Measurements from ENCODE around the gene CFAP65.

CFAP65 gene, protein sequence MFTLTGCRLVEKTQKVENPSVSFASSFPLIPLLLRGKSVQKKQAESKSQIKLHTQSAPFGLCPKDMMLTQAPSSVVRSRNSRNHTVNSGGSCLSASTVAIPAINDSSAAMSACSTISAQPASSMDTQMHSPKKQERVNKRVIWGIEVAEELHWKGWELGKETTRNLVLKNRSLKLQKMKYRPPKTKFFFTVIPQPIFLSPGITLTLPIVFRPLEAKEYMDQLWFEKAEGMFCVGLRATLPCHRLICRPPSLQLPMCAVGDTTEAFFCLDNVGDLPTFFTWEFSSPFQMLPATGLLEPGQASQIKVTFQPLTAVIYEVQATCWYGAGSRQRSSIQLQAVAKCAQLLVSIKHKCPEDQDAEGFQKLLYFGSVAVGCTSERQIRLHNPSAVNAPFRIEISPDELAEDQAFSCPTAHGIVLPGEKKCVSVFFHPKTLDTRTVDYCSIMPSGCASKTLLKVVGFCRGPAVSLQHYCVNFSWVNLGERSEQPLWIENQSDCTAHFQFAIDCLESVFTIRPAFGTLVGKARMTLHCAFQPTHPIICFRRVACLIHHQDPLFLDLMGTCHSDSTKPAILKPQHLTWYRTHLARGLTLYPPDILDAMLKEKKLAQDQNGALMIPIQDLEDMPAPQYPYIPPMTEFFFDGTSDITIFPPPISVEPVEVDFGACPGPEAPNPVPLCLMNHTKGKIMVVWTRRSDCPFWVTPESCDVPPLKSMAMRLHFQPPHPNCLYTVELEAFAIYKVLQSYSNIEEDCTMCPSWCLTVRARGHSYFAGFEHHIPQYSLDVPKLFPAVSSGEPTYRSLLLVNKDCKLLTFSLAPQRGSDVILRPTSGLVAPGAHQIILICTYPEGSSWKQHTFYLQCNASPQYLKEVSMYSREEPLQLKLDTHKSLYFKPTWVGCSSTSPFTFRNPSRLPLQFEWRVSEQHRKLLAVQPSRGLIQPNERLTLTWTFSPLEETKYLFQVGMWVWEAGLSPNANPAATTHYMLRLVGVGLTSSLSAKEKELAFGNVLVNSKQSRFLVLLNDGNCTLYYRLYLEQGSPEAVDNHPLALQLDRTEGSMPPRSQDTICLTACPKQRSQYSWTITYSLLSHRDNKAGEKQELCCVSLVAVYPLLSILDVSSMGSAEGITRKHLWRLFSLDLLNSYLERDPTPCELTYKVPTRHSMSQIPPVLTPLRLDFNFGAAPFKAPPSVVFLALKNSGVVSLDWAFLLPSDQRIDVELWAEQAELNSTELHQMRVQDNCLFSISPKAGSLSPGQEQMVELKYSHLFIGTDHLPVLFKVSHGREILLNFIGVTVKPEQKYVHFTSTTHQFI (N-terminal part only)
- 0 reads per million in 3 donors for total RNA-seq

DNA sequence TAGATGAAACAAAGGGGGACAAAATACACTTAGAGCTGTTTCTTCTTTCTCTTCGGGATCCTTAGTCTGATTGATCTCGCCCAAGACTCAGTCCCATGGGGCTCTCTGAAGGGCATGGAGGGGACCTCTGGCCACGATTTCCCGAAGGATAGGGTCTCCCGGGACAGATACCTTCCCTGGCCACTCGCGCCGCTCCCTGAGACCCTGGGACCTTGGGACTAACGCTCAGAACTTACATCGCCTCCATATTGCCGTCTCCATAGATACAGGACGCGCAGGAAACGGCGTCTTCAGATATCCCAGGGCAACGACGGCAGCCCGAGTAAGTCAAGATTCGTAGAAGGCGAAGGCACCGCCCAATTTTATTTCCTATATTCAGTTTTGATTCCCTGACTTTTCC lies at the start of gene CFAP65:
TSS of gene CFAP65 (minus strand) at position 265 of the 400 bp plus-strand sequence. CDS start 2,468 bp downstream, outside the sequence.
- H3K27me3 ChIP-seq (replicated peaks; ENCODE audit: control insufficient read depth, insufficient read depth, low read length, poor library complexity, severe bottlenecking), result peaks cover 25% of the 10 kb centered on the region
- H3K36me3 ChIP-seq (ENCODE audit: control insufficient read depth, insufficient read depth, low read length), result no peaks in the 10 kb centered on the region
- H3K27ac ChIP-seq (ENCODE audit: insufficient read depth, low read length, poor library complexity, severe bottlenecking), result no peak within 1 kb of the TSS
- H3K4me3 ChIP-seq (ENCODE audit: insufficient read depth, low read depth, low read length, poor library complexity, severe bottlenecking), result peak within 1 kb of the TSS; percentile 28
- no peaks in the 10 kb centered on the region for H3K9me3 ChIP-seq (ENCODE audit: control insufficient read depth, low read length)
- no peak for DNase-seq
- H3K4me1 ChIP-seq (ENCODE audit: control insufficient read depth, insufficient read depth, low read length, poor library complexity, severe bottlenecking), result peaks cover 4% of the 10 kb centered on the region

DNA sequence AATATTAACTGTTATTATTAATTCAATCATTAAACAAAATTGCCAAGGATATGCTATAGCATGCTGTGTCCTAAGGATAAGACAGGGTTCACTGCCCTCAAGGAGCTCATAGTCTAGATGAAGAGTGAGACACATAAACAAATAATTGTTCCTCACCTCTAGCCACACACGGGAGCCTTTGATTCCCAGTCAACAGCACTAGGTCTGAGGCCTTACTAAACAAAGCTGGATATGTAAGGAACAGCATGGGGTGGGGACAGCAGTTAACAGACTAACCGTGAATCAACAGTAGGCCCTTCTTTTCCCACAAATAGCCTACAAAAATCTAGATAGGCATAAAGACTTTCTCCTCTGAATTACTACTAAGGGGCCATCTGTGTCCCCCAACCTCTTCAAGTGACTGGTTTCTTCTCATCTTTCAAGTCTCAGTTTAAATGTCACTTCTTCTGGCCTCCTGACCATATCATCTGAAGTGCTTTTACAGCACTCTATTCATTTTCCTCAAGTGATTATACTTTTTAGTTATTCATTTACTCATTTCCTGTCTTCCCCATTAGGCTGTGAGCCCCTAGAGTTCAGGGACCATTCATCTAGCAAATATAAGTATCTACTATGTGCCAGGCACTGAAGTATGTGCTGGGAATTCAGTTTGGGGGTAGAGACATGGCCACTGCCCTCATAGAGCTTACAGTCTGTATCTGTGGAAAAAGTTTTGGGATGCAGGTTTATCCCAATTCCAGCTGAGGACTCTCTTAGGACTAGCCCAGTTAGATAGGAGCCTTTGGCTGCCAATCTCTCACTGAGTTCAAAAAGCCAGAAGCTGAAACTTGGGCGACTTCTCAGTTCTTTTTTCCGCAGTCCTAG lies 49.4 kb upstream of the CFAP65 start:
- no peak overlapping the region for H3K27ac ChIP-seq (ENCODE audit: insufficient read depth, low read length, poor library complexity, severe bottlenecking)
- no peak for DNase-seq
- no peak overlapping the region for H3K4me3 ChIP-seq (ENCODE audit: insufficient read depth, low read depth, low read length, poor library complexity, severe bottlenecking)
- no peaks in the 10 kb centered on the region for H3K36me3 ChIP-seq (ENCODE audit: control insufficient read depth, insufficient read depth, low read length)
- no peaks in the 10 kb centered on the region for H3K9me3 ChIP-seq (ENCODE audit: control insufficient read depth, low read length)
- no peaks in the 10 kb centered on the region for H3K27me3 ChIP-seq (replicated peaks; ENCODE audit: control insufficient read depth, insufficient read depth, low read length, poor library complexity, severe bottlenecking)
- H3K4me1 ChIP-seq (ENCODE audit: control insufficient read depth, insufficient read depth, low read length, poor library complexity, severe bottlenecking), result no peaks in the 10 kb centered on the region

DNA sequence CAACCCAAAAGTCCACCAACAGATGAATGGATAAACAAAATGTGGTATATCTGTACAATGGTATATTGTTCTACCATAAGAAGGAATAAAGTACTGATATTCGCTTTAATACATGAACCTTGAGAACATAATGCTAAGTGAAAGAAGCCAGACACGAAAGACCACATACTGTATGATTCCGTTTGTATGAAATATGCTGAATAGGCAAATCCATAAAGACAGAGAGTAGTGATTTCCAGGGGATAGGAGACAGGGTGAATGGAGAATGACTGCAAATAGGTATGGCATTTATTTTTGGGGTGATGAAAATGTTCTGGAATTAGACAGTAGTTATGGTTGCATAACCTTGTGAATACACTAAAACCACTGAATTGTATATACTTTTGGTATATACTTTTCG lies 48.0 kb upstream of the CFAP65 start:
- Histone ChIP-seq H3K27ac (ENCODE audit: insufficient read depth, low read length, poor library complexity, severe bottlenecking) (no peak overlapping the region), H3K4me1 (ENCODE audit: control insufficient read depth, insufficient read depth, low read length, poor library complexity, severe bottlenecking) (no peaks in the 10 kb centered on the region)

DNA sequence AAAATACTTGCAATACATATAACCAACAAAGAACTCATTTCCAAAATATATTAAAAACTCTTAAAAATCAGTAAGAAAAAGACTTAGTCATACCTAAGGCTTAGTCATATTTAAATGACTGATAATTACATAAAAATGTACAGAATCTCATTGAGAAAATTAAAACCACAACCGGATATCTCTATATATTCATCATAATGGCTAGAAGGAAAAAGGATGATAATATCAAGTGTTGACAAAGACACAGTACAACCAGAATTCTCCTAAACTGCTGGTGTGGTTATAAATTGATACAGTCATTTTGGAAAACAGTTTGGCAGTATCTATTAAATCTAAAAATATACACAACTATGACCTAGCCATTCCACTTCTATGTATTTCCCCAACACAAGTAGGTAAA lies 46.5 kb upstream of the CFAP65 start:
- Histone ChIP-seq H3K36me3 (ENCODE audit: control insufficient read depth, insufficient read depth, low read length) (no peaks in the 10 kb centered on the region), H3K27me3 (replicated peaks; ENCODE audit: control insufficient read depth, insufficient read depth, low read length, poor library complexity, severe bottlenecking) (no peaks in the 10 kb centered on the region), H3K9me3 (ENCODE audit: control insufficient read depth, low read length) (no peaks in the 10 kb centered on the region), H3K4me1 (ENCODE audit: control insufficient read depth, insufficient read depth, low read length, poor library complexity, severe bottlenecking) (no peaks in the 10 kb centered on the region), H3K27ac (ENCODE audit: insufficient read depth, low read length, poor library complexity, severe bottlenecking) (no peak overlapping the region), H3K4me3 (ENCODE audit: insufficient read depth, low read depth, low read length, poor library complexity, severe bottlenecking) (no peak overlapping the region)
- no peak for DNase-seq

More for the DNA sequence above, 48.0 kb upstream of the CFAP65 start:
- Histone ChIP-seq H3K36me3 (ENCODE audit: control insufficient read depth, insufficient read depth, low read length) (no peaks in the 10 kb centered on the region), H3K9me3 (ENCODE audit: control insufficient read depth, low read length) (no peaks in the 10 kb centered on the region), H3K4me3 (ENCODE audit: insufficient read depth, low read depth, low read length, poor library complexity, severe bottlenecking) (no peak overlapping the region), H3K27me3 (replicated peaks; ENCODE audit: control insufficient read depth, insufficient read depth, low read length, poor library complexity, severe bottlenecking) (no peaks in the 10 kb centered on the region)
- no peak for DNase-seq

DNA sequence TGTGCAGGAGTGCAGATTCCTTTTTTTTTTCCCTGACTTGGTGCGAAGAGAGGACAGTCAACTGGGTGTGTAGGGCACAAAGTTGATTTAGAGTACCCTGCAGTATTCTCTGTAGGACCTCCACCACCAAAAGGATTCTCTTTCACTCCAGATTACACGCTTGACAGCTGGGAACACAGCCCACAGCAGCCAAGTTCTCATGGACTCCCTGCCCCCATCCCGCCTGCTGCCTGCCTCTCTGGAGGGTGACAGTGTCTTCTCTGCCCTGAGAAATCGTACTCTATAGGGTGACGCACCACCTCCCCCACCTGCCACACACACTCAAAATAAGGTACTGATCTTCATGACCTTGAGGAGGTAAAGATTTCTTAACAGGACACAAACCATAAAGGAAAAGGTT lies 46.0 kb upstream of the CFAP65 start:
- DNase-seq, result no peak
- Histone ChIP-seq H3K27me3 (replicated peaks; ENCODE audit: control insufficient read depth, insufficient read depth, low read length, poor library complexity, severe bottlenecking) (no peaks in the 10 kb centered on the region), H3K9me3 (ENCODE audit: control insufficient read depth, low read length) (no peaks in the 10 kb centered on the region), H3K27ac (ENCODE audit: insufficient read depth, low read length, poor library complexity, severe bottlenecking) (no peak overlapping the region), H3K4me3 (ENCODE audit: insufficient read depth, low read depth, low read length, poor library complexity, severe bottlenecking) (no peak overlapping the region), H3K4me1 (ENCODE audit: control insufficient read depth, insufficient read depth, low read length, poor library complexity, severe bottlenecking) (no peaks in the 10 kb centered on the region), H3K36me3 (ENCODE audit: control insufficient read depth, insufficient read depth, low read length) (no peaks in the 10 kb centered on the region)

DNA sequence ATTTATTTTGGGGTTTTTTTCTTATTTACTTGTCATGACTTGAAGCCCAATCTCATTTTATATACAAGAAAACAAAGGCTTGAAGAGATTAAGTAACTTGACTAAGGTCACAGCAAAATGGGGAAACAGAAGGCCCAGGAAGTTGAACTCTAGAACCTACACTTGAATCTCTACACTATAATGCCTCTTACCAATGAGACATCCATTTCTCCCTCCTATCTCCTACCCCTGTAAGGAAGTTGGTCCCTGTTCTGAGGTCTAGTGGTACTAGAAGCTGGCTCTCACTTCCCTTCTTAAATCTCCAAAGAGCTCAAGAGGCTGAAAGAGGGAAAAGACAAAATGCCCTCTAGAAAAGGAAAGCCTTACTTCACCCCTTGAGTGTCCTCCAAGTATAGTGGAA lies 44.9 kb upstream of the CFAP65 start:
- Histone ChIP-seq H3K36me3 (ENCODE audit: control insufficient read depth, insufficient read depth, low read length) (no peaks in the 10 kb centered on the region), H3K4me3 (ENCODE audit: insufficient read depth, low read depth, low read length, poor library complexity, severe bottlenecking) (no peak overlapping the region), H3K9me3 (ENCODE audit: control insufficient read depth, low read length) (no peaks in the 10 kb centered on the region), H3K27me3 (replicated peaks; ENCODE audit: control insufficient read depth, insufficient read depth, low read length, poor library complexity, severe bottlenecking) (no peaks in the 10 kb centered on the region), H3K4me1 (ENCODE audit: control insufficient read depth, insufficient read depth, low read length, poor library complexity, severe bottlenecking) (no peaks in the 10 kb centered on the region), H3K27ac (ENCODE audit: insufficient read depth, low read length, poor library complexity, severe bottlenecking) (no peak overlapping the region)
- no peak for DNase-seq

DNA sequence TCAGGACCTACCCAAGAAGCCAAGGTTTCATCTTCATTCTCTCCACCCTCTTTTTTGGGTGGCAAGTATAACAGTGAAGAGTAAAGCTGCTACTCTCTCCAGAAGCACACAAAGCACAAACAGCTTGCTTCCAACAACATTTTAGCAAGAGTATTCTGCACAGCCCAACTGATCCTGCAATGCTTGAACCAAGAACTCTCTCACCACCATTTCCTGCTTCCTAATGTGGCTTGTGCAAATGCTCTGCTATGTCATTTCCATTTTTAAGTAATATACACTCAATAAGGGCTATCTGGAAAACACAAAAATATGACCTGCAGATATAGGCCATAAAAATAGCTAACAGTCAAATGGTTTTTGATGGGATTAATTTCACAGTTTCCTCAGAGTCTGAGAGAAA lies 43.5 kb upstream of the CFAP65 start:
- no peaks in the 10 kb centered on the region for H3K4me1 ChIP-seq (ENCODE audit: control insufficient read depth, insufficient read depth, low read length, poor library complexity, severe bottlenecking)
- no peaks in the 10 kb centered on the region for H3K36me3 ChIP-seq (ENCODE audit: control insufficient read depth, insufficient read depth, low read length)
- no peaks in the 10 kb centered on the region for H3K9me3 ChIP-seq (ENCODE audit: control insufficient read depth, low read length)
- H3K27ac ChIP-seq (ENCODE audit: insufficient read depth, low read length, poor library complexity, severe bottlenecking), result no peak overlapping the region
- no peak for DNase-seq
- H3K4me3 ChIP-seq (ENCODE audit: insufficient read depth, low read depth, low read length, poor library complexity, severe bottlenecking), result no peak overlapping the region
- H3K27me3 ChIP-seq (replicated peaks; ENCODE audit: control insufficient read depth, insufficient read depth, low read length, poor library complexity, severe bottlenecking), result no peaks in the 10 kb centered on the region

DNA sequence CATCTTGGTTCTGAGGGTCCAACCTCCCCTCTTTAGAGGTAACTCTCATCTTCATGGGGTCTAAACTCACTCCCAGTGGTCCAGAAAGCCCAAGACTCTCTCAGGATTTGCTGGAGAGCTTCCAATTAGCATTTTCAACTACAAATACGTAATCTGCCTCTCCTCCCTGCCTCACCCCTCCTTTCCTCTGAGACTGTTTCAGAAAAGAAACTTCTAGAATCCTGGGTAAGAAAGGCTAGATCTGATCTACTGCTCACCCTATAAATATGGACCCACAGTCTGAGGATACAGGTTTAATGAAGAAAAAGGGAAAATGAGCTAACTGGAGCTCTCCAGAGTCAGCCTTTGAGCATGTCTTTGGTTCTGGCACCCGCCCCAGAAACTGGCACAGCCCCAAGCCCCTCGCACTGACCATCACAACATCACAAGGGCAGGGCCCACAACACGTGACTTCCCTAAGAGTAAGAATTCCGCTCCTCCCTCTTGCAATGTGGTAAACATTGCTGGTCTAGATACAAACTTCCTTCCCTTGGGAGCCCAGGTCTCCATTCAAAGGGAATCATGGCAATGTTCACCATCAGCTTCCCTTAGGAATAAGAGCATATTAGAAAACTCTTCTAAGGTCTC lies 41.1 kb upstream of the CFAP65 start:
- Histone ChIP-seq H3K27ac (ENCODE audit: insufficient read depth, low read length, poor library complexity, severe bottlenecking) (no peak overlapping the region), H3K27me3 (replicated peaks; ENCODE audit: control insufficient read depth, insufficient read depth, low read length, poor library complexity, severe bottlenecking) (no peaks in the 10 kb centered on the region), H3K4me1 (ENCODE audit: control insufficient read depth, insufficient read depth, low read length, poor library complexity, severe bottlenecking) (no peaks in the 10 kb centered on the region), H3K9me3 (ENCODE audit: control insufficient read depth, low read length) (no peaks in the 10 kb centered on the region), H3K36me3 (ENCODE audit: control insufficient read depth, insufficient read depth, low read length) (peaks cover 5% of the 10 kb centered on the region), H3K4me3 (ENCODE audit: insufficient read depth, low read depth, low read length, poor library complexity, severe bottlenecking) (no peak overlapping the region)
- DNase-seq, result no peak
